Epithelial cell of proximal tubule (primary cell): ENCODE results near the gene CHEK2. TPM values are rescaled to one million over a fixed set of nuclear protein-coding genes. Genes with fewer than 3 reads are reported as not detected.
"Not testable (repeated sequence)": the region's sequence is repeated elsewhere in the genome, so short reads cannot be mapped to it uniquely, and the experiment has no call there.

ENCODE experiments used
- DNase-seq: peaks from one replicate; pipeline ENCODE4 v3.0.0-alpha.2; 2011; ENCODE audit warnings: low read depth
- H3K4me3 ChIP-seq: 2 replicates; pipeline ENCODE4 v1.5.1; 2011; ENCODE audit warnings: low read depth, mild to moderate bottlenecking, low read length
- CTCF ChIP-seq: conservative IDR thresholded peaks from 2 replicates; pipeline ENCODE4 v1.5.1; 2012; ENCODE audit warnings: low read depth, mild to moderate bottlenecking, low read length
- total RNA-seq: library from RNA; depleted of rRNA; stranded (reverse); fragments of >200 nt; gene quantifications from 2 replicates; pipeline ENCODE4 v1.2.3, GENCODE V29; 2015

The CHEK2 gene
- total RNA-seq, 1 donor from 2014 or later, result 19.9 TPM

GRCh38 chr22:28678170-28678569 lies 63.5 kb downstream of the CHEK2 start:
- not testable (repeated sequence) for DNase-seq, H3K4me3 ChIP-seq

- no peak overlapping the region for H3K4me3 ChIP-seq
- no peak for DNase-seq
- no peak for TF ChIP-seq CTCF
Measured at GRCh38 chr22:28674121-28674563, 67.5 kb downstream of the CHEK2 start.

- DNase-seq, result no peak
- no peak for TF ChIP-seq CTCF
Measured at GRCh38 chr22:28670756-28671155, 70.9 kb downstream of the CHEK2 start.

GRCh38 chr22:28670161-28670560 lies 71.5 kb downstream of the CHEK2 start:
- no peak for TF ChIP-seq CTCF
- DNase-seq, result no peak
- no peak overlapping the region for H3K4me3 ChIP-seq

More at GRCh38 chr22:28670756-28671155, 70.9 kb downstream of the CHEK2 start:
- no peak overlapping the region for H3K4me3 ChIP-seq

GRCh38 chr22:28669387-28669786 lies 72.2 kb downstream of the CHEK2 start:
- no peak overlapping the region for H3K4me3 ChIP-seq
- DNase-seq, result no peak
- no peak for TF ChIP-seq CTCF

- H3K4me3 ChIP-seq, result not testable (repeated sequence)
Measured at GRCh38 chr22:28663569-28663942, 78.1 kb downstream of the CHEK2 start.

GRCh38 chr22:28658448-28658847 lies 83.2 kb downstream of the CHEK2 start:
- no peak for DNase-seq
- no peak overlapping the region for H3K4me3 ChIP-seq
- TF ChIP-seq CTCF, result no peak

More at GRCh38 chr22:28663569-28663942, 78.1 kb downstream of the CHEK2 start:
- not testable (repeated sequence) for DNase-seq

GRCh38 chr22:28656181-28656580 lies 85.4 kb downstream of the CHEK2 start:
- no peak overlapping the region for H3K4me3 ChIP-seq
- no peak for DNase-seq
- TF ChIP-seq CTCF, result no peak
